OCI-LY7 (cell line): ENCODE measurements around the gene MTMR2.

Experiments used
- EZH2phosphoT487 ChIP-seq: fragments of 200-600 bp; sonication (generic); IDR thresholded peaks from 2 replicates; pipeline ENCODE4 v1.6.1; 2018; ENCODE audit warnings: low read depth, borderline replicate concordance, mild to moderate bottlenecking, mixed run types, antibody characterized with exemption, low read length, moderate library complexity, mixed read lengths
- TF ChIP-seq, protein P1 (sequence below): fragments of 200-600 bp; sonication (generic); conservative IDR thresholded peaks from 2 replicates; pipeline ENCODE4 v1.5.1; 2014; ENCODE audit warnings: mild to moderate bottlenecking, antibody characterized with exemption, low read length, moderate library complexity, mixed read lengths

- TF ChIP-seq, protein P1, sequence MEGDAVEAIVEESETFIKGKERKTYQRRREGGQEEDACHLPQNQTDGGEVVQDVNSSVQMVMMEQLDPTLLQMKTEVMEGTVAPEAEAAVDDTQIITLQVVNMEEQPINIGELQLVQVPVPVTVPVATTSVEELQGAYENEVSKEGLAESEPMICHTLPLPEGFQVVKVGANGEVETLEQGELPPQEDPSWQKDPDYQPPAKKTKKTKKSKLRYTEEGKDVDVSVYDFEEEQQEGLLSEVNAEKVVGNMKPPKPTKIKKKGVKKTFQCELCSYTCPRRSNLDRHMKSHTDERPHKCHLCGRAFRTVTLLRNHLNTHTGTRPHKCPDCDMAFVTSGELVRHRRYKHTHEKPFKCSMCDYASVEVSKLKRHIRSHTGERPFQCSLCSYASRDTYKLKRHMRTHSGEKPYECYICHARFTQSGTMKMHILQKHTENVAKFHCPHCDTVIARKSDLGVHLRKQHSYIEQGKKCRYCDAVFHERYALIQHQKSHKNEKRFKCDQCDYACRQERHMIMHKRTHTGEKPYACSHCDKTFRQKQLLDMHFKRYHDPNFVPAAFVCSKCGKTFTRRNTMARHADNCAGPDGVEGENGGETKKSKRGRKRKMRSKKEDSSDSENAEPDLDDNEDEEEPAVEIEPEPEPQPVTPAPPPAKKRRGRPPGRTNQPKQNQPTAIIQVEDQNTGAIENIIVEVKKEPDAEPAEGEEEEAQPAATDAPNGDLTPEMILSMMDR, result no peak
- no peak for TF ChIP-seq EZH2phosphoT487
Measured at GRCh38 chr11:95877291-95877690, 46.6 kb downstream of the MTMR2 start.
